Uterus (tissue), 2 donors: ENCODE measurements around the gene PILRB.

ENCODE experiments used
- CTCF ChIP-seq, 4 experiments: fragments of 200-600 bp in 2 of 4; fragments of 450-650 bp in 2 of 4; sonication (generic) in 2 of 4; IDR thresholded peaks; one replicate each; pipeline ENCODE4 v1.5.1; 2016 to 2019; ENCODE audit warnings: antibody characterized with exemption in 4 of 4, mild to moderate bottlenecking in 2 of 4, moderate library complexity in 1 of 4
- POLR2A ChIP-seq, 2 donors: fragments of 450-650 bp; IDR thresholded peaks; one replicate each; pipeline ENCODE4 v1.6.1; 2016; ENCODE audit warnings: antibody characterized with exemption in 2 of 2, mild to moderate bottlenecking in 1 of 2, moderate library complexity in 1 of 2

- no peak for TF ChIP-seq CTCF (IDR thresholded peaks at IDR 0.05)
- TF ChIP-seq POLR2A (IDR thresholded peaks at IDR 0.05) = no peak
These were observed 42.7 kb downstream of the PILRB start for GRCh38 chr7:100400656-100401055.
